ENCODE measurements around the gene C1QTNF6. TPM values are rescaled to one million over a fixed set of nuclear protein-coding genes. Genes with fewer than 3 reads are reported as not detected.

C1QTNF6 gene
- total and polyA plus RNA-seq, 2 of the 4 experiments (the other 2 are of a cell fraction): 1.1 to 10.9 TPM

DNA sequence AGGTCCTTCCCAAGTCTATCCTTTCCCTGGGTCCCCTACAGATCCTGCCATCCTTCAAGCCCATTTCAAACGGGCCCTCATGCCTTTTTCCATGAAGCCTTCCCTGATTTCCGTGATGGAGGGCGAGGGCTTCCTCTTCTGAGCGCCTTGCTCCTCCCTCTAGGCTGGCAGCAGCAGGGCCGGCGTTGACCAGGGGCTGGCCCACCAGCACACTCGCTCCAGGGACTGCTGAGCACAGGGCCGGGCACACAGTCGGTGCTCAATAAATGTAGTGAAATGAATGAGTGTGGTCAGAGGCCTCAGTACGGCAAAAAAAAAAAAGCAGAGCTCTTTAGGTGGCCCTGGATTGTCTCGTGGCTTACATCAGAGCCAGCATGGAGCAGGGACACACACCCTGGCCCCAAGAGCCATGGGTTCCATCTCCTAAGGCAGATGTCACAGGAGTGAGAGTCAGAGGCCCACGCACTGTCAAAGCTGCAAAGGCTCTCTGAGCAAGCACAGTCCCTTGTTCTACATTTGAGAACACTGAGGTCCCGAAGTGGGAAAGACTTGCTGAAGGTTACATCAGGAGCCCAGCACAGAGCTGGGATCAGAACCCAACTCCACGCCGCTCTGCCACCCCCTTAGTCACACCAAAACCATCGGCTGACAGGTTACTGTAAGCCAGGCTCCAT lies 41.4 kb downstream of the C1QTNF6 start:
- H4K8ac ChIP-seq (ENCODE audit: low read depth in 2 of 2, low read length in 2 of 2): no peak overlapping the region
- H2BK20ac ChIP-seq (ENCODE audit: low read depth, low read length): no peak overlapping the region
- no peak overlapping the region for H4K5ac ChIP-seq (ENCODE audit: low read depth, low read length)
- WGBS, 2 experiments (ENCODE audit: extremely low coverage in 2 of 2, insufficient read length in 1 of 2): 91% methylated on average over 6 of the region's 16 CpGs; no CpG with 5 or more reads in 1 of the 2 experiments
- no peak overlapping the region for H3K27ac ChIP-seq (ENCODE audit: insufficient read depth, low read length)
- no peak overlapping the region for H3K23ac ChIP-seq (ENCODE audit: low read depth, low read length)
- ChIA-PET CTCF (no interaction called here), POLR2A (ENCODE audit: unreplicated experiment) (no interaction called here)
- no peak overlapping the region for H2AK9ac ChIP-seq (replicated peaks; ENCODE audit: low read depth, low read length, poor library complexity)
- dilution Hi-C loops (cut with HindIII; ENCODE audit: low sequenced_read_pairs, unreplicated experiment): no loop called here
- no peak overlapping the region for H3K18ac ChIP-seq (ENCODE audit: low read depth, low read length)
- no peak for TF ChIP-seq CHD1 (IDR thresholded peaks at IDR 0.05; ENCODE audit: low read depth, low read length)
- TF ChIP-seq RFX5 (IDR thresholded peaks at IDR 0.05; ENCODE audit: low read depth, low read length): no peak
- TF ChIP-seq MXI1 (IDR thresholded peaks at IDR 0.05; ENCODE audit: borderline replicate concordance, low read depth, low read length): no peak
- TF ChIP-seq CEBPB (IDR thresholded peaks at IDR 0.05; ENCODE audit: low read depth, low read length): no peak
- no peak for TF ChIP-seq FOS (IDR thresholded peaks at IDR 0.05; ENCODE audit: low read depth, low read length)
- TF ChIP-seq RAD21 (IDR thresholded peaks at IDR 0.05; ENCODE audit: low read length): no peak
- TF ChIP-seq, protein P1, sequence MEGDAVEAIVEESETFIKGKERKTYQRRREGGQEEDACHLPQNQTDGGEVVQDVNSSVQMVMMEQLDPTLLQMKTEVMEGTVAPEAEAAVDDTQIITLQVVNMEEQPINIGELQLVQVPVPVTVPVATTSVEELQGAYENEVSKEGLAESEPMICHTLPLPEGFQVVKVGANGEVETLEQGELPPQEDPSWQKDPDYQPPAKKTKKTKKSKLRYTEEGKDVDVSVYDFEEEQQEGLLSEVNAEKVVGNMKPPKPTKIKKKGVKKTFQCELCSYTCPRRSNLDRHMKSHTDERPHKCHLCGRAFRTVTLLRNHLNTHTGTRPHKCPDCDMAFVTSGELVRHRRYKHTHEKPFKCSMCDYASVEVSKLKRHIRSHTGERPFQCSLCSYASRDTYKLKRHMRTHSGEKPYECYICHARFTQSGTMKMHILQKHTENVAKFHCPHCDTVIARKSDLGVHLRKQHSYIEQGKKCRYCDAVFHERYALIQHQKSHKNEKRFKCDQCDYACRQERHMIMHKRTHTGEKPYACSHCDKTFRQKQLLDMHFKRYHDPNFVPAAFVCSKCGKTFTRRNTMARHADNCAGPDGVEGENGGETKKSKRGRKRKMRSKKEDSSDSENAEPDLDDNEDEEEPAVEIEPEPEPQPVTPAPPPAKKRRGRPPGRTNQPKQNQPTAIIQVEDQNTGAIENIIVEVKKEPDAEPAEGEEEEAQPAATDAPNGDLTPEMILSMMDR (conservative IDR thresholded peaks at IDR 0.05; ENCODE audit: low read depth, low read length): no peak
- TF ChIP-seq, protein P2, sequence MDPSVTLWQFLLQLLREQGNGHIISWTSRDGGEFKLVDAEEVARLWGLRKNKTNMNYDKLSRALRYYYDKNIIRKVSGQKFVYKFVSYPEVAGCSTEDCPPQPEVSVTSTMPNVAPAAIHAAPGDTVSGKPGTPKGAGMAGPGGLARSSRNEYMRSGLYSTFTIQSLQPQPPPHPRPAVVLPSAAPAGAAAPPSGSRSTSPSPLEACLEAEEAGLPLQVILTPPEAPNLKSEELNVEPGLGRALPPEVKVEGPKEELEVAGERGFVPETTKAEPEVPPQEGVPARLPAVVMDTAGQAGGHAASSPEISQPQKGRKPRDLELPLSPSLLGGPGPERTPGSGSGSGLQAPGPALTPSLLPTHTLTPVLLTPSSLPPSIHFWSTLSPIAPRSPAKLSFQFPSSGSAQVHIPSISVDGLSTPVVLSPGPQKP (IDR thresholded peaks at IDR 0.05; ENCODE audit: borderline replicate concordance, low read depth, low read length): no peak
- TF ChIP-seq MAZ (IDR thresholded peaks at IDR 0.05; ENCODE audit: borderline replicate concordance, low read depth, low read length): no peak
- TF ChIP-seq RCOR1 (IDR thresholded peaks at IDR 0.05; ENCODE audit: insufficient replicate concordance, low read length): no peak
- H3K9me1 ChIP-seq (ENCODE audit: insufficient read depth, low read length): no peaks in the 10 kb centered on the region
- H2AFZ ChIP-seq (replicated peaks; ENCODE audit: low read length, poor library complexity): no peak overlapping the region
- no peak overlapping the region for H3K4ac ChIP-seq (ENCODE audit: low read depth, low read length)
- H2BK5ac ChIP-seq (ENCODE audit: low read depth, low read length, poor library complexity, severe bottlenecking): no peak overlapping the region
- no peaks in the 10 kb centered on the region for H4K20me1 ChIP-seq (ENCODE audit: insufficient read depth, low read length)
- no peak overlapping the region for H4K91ac ChIP-seq (ENCODE audit: insufficient read depth, low read depth, low read length)
- no peaks in the 10 kb centered on the region for H3K79me1 ChIP-seq (ENCODE audit: low read depth in 1 of 2, low read length in 2 of 2)
- no peak overlapping the region for H3K4me2 ChIP-seq (ENCODE audit: low read depth, low read length)
- in situ Hi-C loops (cut with MboI; ENCODE audit: low sequenced_read_pairs): no loop called here
- DNase-seq: no peak
- H3K9me3 ChIP-seq (ENCODE audit: control insufficient read depth, insufficient read depth, low read length): no peaks in the 10 kb centered on the region
- no peak overlapping the region for H3K56ac ChIP-seq (ENCODE audit: extremely low read depth, insufficient read depth, low read length)
- peaks cover 50% of the 10 kb centered on the region for H3K27me3 ChIP-seq (ENCODE audit: control insufficient read depth, insufficient read depth, low read length)
- no peak overlapping the region for H2BK120ac ChIP-seq (ENCODE audit: low read depth, low read length)
- intact Hi-C loops (cut with micrococcal nuclease): no loop called here
- no peak overlapping the region for H2AK5ac ChIP-seq (ENCODE audit: low read depth, low read length)
- ATAC-seq (ENCODE audit: low read depth): no peak
- H3K9ac ChIP-seq (ENCODE audit: low read depth, low read length): no peak overlapping the region
- H3K14ac ChIP-seq (replicated peaks; ENCODE audit: low read depth, low read length): no peak overlapping the region
- H2BK15ac ChIP-seq (ENCODE audit: low read depth, low read length): no peak overlapping the region
- no TSS peak for BruUV-seq (replicated peaks)
- peaks cover 2% of the 10 kb centered on the region; the same call in 1 of the 2 replicates for H3K4me1 ChIP-seq (ENCODE audit: control insufficient read depth, insufficient read depth, low read length)
- no peaks in the 10 kb centered on the region for H3K36me3 ChIP-seq (ENCODE audit: control insufficient read depth, insufficient read depth, low read length)
- H3K4me3 ChIP-seq (ENCODE audit: insufficient read depth, low read depth, low read length): no peak overlapping the region
